HG03108 (cell line): ENCODE measurements around the gene ATAD3A.
"Not testable (repeated sequence)": the region's sequence is repeated elsewhere in the genome, so short reads cannot be mapped to it uniquely, and the experiment has no call there.

Source experiments
- ATAC-seq: cut with Tn5 transposase; IDR thresholded peaks from one replicate; pipeline ENCODE4 v1.9.1; 2021; ENCODE audit warnings: moderate library complexity; ENCODE audit not compliant: unreplicated experiment

Gene ATAD3A

DNA sequence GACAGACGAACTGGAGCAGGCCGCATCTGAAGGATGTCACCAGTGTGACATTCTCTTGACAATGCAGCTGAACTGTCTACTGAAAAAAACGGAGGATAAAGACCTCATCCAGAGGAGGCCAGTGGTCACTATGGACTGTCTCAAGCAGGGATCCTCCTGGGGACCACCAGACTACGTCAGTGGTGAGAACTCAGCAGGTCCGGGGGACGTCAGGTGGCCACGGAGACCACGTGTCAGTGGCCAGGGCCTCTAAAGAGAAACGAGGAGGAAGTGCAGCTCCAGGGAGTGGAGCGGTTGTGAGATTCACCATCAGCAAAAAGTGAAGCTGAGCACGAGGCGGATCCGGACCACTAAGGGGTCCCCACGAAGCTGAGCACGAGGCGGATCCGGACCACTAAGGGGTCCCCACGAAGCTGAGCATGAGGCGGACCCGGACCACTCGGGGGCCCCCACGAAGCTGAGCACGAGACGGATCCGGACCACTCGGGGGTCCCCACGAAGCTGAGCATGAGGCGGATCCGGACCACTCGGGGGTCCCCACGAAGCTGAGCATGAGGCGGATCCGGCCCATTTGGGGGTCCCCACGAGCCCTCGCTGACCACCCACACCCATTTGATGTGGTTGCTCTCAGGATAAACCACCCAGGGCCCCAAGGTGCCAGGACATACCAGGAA is 42.0 kb downstream of the ATAD3A start:
- ATAC-seq, result no peak

GRCh38 chr1:1554550-1554925 is 42.6 kb downstream of the ATAD3A start:
- no peak for ATAC-seq

GRCh38 chr1:1554926-1555915 is 43.3 kb downstream of the ATAD3A start:
- ATAC-seq, result no peak

GRCh38 chr1:1556505-1556904 is 44.5 kb downstream of the ATAD3A start:
- ATAC-seq, result no peak

- ATAC-seq, result not testable (repeated sequence)
These were observed 45.0 kb downstream of the ATAD3A start for GRCh38 chr1:1556961-1557360.

GRCh38 chr1:1557688-1558087 is 45.7 kb downstream of the ATAD3A start:
- ATAC-seq, result not testable (repeated sequence)

GRCh38 chr1:1558591-1558990 is 46.6 kb downstream of the ATAD3A start:
- ATAC-seq, result no peak

GRCh38 chr1:1559066-1559465 is 47.1 kb downstream of the ATAD3A start:
- ATAC-seq, result no peak

DNA sequence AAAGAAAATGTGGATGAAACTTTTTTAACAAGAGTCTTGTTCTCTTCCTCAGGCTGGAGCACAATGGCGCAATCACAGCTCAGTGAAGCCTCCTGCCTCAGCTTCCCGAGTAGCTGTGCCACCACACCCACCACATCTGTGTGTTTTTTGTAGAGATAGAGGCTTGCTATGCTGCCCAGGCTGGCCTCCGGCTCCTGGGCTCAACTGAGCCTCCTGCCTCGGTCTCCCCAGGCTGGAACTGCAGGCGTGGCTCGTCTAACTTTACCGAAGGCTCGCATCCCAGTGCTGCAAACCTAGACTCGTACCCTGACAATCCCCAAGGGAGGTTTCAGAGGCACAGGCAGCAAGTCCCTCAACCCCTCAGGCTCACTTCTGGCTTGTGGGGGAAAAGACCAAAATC is 48.2 kb downstream of the ATAD3A start:
- no peak for ATAC-seq

DNA sequence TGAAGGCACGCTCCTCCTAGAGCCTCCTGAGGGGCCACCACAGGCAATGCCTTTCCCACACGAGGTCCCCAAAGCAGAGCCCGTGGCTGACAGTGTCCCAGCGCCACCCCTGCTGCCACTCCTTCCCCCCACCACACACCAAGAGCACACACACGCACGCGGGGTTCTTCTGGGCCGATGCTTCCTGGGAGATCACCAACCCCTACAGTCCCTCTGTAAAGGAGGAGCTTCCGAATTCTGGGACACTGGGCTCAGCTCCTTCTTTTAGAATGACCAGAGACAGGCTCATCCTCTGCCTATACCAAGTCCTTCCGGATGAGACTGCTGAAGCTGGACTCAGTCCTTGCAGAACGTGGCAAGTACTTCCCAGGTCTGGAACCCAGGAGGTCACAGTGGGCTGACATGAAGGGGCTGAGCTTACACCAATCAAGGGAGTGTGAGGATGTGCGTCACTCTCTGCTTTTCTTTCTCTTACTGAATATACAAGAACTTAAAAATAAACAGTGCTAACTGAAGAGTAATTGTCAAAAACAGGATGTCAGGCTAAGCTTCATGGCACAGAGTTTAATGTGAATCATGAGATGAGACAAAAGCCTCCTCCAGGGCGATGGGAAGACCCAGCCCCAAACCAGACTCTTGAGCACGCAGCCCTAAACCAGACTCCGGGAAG is 50.0 kb downstream of the ATAD3A start:
- ATAC-seq, result no peak

- no peak for ATAC-seq
These were observed 50.7 kb downstream of the ATAD3A start for GRCh38 chr1:1562556-1563195.

DNA sequence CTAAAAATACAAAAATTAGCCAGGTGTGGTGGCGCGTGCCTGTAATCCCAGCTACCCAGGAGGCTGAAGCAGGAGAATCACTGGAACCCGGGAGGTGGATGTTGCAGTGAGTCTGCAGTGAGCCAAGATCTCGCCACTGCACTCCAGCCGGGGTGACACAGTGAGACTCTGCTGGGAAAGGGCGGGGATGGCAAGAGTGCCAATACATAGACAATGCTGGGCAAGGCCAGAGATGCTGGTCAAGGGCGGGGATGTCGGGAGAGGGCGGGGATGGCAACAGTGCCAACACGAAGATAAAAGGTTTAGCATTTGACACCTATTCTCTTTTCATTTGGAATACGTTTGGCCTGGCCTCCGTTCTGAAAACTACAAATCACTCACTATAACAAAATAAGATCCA is 51.7 kb downstream of the ATAD3A start:
- ATAC-seq, result no peak

DNA sequence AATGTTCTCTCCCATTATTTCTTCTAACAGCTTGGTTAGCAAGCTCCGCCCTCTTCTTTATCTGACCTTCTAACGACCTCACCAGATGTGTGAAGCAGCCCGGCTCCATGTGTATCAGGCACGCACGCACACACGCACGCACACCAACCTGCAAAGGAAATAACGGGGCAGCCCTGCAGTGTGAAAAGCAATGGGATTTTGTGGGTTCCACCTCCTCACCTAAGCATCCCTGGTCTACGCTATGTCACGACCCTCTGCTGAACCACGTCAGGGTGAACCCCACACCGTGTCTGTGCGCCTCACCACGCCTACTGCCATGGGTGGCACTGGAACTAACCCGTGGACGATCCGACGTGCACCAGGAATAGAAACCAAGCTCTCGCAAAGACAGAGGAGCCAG is 52.3 kb downstream of the ATAD3A start:
- ATAC-seq, result no peak

DNA sequence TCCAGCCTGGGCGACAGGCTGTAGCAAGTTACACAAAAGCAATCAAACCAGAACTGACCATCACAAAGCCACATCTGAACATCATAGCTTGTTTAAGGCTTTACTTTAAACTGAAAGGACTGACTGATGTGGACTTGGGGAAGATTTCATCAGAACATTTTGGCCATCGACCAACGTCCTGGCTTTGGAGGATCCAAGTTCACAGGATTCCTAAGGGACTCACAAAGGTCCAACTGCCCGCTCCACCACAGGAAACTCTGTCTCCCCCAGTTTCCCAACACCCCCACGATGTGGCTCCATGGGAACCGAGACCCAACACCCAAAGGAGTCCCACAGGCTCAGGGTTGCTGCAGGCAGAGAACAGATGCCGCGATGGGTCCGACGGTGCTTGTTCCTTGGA is 53.4 kb downstream of the ATAD3A start:
- ATAC-seq, result no peak

- ATAC-seq, result no peak
These were observed 55.4 kb downstream of the ATAD3A start for GRCh38 chr1:1567152-1567875.

- no peak for ATAC-seq
These were observed 55.9 kb downstream of the ATAD3A start for GRCh38 chr1:1567891-1568291.

GRCh38 chr1:1569341-1569740 is 57.4 kb downstream of the ATAD3A start:
- no peak for ATAC-seq

- ATAC-seq, result peak; percentile 72
These were observed 62.1 kb downstream of the ATAD3A start for GRCh38 chr1:1573843-1574720.

- peak; percentile 71 for ATAC-seq
These were observed 63.0 kb downstream of the ATAD3A start, which contains the start of gene SSU72 for GRCh38 chr1:1574721-1575537. SSU72 (minus strand) TSS chr1:1574863; CDS start chr1:1574557, 306 bp downstream.
